ENCODE results near the gene PLA2G4B.

PLA2G4B gene

DNA sequence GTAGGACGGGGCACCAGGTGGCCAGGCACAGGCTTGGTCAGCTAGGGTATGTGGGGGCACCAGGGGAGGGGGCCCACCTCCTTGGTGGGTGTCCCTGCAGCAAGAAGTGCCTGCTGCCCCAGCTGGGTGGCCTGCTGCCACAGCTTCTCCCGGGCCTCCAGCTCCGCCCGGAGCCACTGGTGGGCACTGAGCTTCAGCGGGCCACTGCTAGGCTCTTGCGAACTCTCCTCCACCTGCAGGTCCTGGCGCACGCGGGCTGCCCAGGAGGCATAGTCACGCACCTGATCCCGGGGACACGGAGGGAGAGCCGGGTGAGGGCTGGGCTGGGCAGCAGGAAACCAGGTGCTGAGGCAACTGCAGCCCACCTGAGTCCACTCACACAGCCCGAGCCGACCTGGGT, 29.7 kb downstream of the PLA2G4B start:
- peaks cover 6% of the 10 kb centered on the region for H3K27me3 ChIP-seq (ENCODE audit: control insufficient read depth, insufficient read depth, low read length)
- peaks cover 16% of the 10 kb centered on the region for H3K4me1 ChIP-seq (ENCODE audit: control insufficient read depth, insufficient read depth, low read length)
- no peak overlapping the region for H3K4me2 ChIP-seq (ENCODE audit: low read length)
- no peaks in the 10 kb centered on the region for H3K36me3 ChIP-seq (ENCODE audit: insufficient read depth, low read length)
- H3K9me3 ChIP-seq (replicated peaks; ENCODE audit: low read length) = no peaks in the 10 kb centered on the region
- no peak overlapping the region for H3K9ac ChIP-seq (ENCODE audit: low read depth, low read length)
- no peak overlapping the region for H3K4me3 ChIP-seq (ENCODE audit: low read length)

DNA sequence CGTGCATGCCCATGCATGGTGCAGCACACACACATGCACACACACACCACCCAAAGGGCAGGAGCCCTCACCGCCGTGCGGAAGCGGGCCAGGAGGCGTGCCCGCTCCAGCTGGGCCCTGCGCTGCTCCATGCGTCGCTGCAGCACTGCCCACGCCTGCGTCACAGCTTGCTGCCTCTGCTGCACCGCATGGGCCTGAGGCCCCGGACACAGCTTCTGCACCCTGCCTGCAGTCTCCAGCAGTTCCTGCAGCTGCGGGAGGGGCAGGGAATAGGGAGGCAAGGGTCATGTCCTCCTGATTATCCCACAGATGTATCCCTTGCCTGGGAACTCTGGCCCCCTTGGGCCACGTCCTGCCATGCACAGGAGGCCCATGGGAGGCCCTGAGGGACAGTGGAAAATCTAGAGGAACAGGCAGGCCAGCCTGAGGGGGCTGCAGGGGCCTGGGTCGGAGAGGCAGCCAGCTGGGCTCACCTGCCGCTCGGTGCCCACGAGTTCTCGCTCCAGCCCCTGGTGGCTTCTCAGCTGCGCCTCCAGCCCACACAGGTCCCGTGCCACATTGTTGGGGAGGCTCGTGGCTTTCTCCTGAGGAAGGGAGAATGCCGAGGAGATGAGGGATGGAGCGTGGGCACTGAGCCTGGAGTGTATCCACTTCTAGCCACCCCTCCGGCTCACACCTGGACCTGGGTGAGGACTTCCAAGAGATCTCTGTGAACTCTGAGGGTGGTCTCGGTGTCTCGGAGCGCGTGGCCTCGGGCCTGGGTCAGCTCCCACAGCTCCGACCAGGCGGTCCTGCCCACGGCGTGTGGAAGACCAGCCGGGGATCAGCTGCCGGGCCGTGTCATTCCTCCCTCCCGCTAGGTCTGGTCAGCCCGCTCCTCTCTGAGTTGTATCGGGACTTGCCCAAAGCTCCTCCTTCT, 31.4 kb downstream of the PLA2G4B start:
- H3K9ac ChIP-seq (ENCODE audit: low read depth, low read length) = no peak overlapping the region
- peak overlapping the region; percentile 16 for H3K4me2 ChIP-seq (ENCODE audit: low read length)

DNA sequence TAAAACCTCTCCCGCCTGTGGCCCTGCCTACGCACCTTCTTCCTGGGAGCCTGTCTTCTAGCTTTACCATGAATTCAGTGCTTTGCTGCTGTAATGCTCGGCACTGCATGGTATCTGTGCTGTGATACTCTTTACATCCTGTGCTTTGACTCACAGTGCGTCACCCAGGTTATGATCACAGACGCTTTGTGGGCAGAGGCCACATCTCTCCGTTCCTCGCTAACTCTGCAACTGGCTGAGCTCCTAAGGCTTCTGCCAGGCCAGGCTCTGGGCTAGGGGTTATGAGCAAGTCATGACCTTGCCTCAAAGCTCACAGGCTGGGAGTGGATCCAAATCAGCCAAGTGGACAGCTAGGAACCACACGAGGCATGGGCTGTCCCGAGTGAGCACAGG, 32.0 kb downstream of the PLA2G4B start:
- Histone ChIP-seq H3K27me3 (ENCODE audit: control insufficient read depth, insufficient read depth, low read length) (no peaks in the 10 kb centered on the region), H3K4me3 (ENCODE audit: low read length) (no peak overlapping the region), H3K9ac (ENCODE audit: low read depth, low read length) (no peak overlapping the region), H3K4me2 (ENCODE audit: low read length) (peak overlapping the region; percentile 16), H3K9me3 (replicated peaks; ENCODE audit: low read length) (no peaks in the 10 kb centered on the region), H3K36me3 (ENCODE audit: insufficient read depth, low read length) (no peaks in the 10 kb centered on the region), H3K4me1 (ENCODE audit: control insufficient read depth, insufficient read depth, low read length) (peaks cover 16% of the 10 kb centered on the region)

More for the DNA sequence above, 31.4 kb downstream of the PLA2G4B start:
- no peaks in the 10 kb centered on the region for H3K36me3 ChIP-seq (ENCODE audit: insufficient read depth, low read length)
- H3K4me1 ChIP-seq (ENCODE audit: control insufficient read depth, insufficient read depth, low read length) = peaks cover 16% of the 10 kb centered on the region
- H3K4me3 ChIP-seq (ENCODE audit: low read length) = no peak overlapping the region
- H3K27me3 ChIP-seq (ENCODE audit: control insufficient read depth, insufficient read depth, low read length) = no peaks in the 10 kb centered on the region
- no peaks in the 10 kb centered on the region for H3K9me3 ChIP-seq (replicated peaks; ENCODE audit: low read length)

DNA sequence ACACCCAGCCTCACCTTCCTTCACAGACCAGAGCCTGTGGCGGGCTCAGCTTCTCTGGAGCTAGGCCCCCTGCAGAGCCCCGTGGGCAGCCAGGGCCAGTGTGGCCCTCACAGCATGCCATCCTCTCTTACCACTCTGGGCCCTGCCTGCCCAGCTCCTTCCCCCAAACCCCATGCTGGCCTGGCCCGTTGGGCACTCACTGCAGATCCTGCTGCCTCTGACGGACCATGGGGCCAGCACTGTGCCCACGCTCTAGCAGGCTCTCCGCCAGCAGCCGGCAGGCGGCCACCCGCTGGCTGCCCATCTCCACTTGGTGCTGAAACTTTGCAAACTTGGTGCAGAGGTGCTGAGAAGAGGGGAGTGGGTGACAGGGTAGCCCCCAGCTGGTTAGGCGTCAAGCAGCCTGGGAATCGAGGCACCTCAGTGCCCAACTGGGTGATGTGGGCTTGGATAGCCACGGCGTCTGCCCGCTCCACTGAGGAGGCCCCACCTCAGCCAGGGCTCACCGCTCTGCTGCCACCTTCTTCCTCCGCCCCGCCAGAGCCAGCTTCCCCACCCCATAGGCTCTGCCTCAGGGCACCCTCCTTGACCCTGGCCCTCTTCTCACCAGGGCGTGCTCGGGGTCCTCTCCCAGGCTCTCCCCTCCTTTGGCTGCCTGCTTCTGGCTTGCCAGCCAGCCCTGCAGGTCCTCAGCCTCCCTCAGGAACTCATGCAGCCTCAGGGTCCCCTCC, 32.7 kb downstream of the PLA2G4B start:
- peaks cover 16% of the 10 kb centered on the region for H3K4me1 ChIP-seq (ENCODE audit: control insufficient read depth, insufficient read depth, low read length)
- H3K9ac ChIP-seq (ENCODE audit: low read depth, low read length) = no peak overlapping the region
- no peaks in the 10 kb centered on the region for H3K27me3 ChIP-seq (ENCODE audit: control insufficient read depth, insufficient read depth, low read length)

DNA sequence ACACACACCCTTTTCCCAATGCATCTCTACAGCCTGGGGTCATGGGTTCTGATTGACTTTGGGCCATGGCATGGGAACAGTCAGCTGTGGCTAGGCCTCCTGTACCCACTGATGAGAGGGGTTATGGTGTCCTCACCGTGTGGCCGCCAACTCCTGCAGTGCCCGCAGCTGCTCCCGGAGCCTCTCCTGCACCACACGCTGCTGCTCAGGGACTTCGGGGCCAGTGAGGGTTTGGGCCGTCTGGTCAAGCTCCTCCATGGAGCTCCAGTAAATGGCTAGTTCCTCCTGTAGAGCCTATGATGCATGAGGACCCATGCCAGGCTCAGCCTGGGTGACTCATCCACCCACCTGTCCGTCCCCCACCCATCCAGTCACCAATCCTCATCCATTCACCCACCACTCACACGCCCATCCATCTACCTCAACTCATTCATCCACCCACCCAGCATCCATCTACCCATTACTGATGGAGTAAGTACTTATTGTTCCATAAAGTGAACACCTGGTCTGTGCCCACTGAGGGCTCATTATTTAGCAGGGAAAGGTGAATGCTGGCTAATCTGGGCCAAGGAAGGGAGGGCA, 33.6 kb downstream of the PLA2G4B start:
- no peaks in the 10 kb centered on the region for H3K36me3 ChIP-seq (ENCODE audit: insufficient read depth, low read length)
- H3K4me2 ChIP-seq (ENCODE audit: low read length) = no peak overlapping the region
- H3K9ac ChIP-seq (ENCODE audit: low read depth, low read length) = no peak overlapping the region
- no peaks in the 10 kb centered on the region for H3K9me3 ChIP-seq (replicated peaks; ENCODE audit: low read length)
- no peak overlapping the region for H3K4me3 ChIP-seq (ENCODE audit: low read length)
- no peaks in the 10 kb centered on the region for H3K27me3 ChIP-seq (ENCODE audit: control insufficient read depth, insufficient read depth, low read length)
- H3K4me1 ChIP-seq (ENCODE audit: control insufficient read depth, insufficient read depth, low read length) = peaks cover 16% of the 10 kb centered on the region

More for the DNA sequence above, 32.7 kb downstream of the PLA2G4B start:
- Histone ChIP-seq H3K36me3 (ENCODE audit: insufficient read depth, low read length) (no peaks in the 10 kb centered on the region), H3K4me2 (ENCODE audit: low read length) (peak overlapping the region; percentile 16), H3K4me3 (ENCODE audit: low read length) (no peak overlapping the region), H3K9me3 (replicated peaks; ENCODE audit: low read length) (no peaks in the 10 kb centered on the region)

DNA sequence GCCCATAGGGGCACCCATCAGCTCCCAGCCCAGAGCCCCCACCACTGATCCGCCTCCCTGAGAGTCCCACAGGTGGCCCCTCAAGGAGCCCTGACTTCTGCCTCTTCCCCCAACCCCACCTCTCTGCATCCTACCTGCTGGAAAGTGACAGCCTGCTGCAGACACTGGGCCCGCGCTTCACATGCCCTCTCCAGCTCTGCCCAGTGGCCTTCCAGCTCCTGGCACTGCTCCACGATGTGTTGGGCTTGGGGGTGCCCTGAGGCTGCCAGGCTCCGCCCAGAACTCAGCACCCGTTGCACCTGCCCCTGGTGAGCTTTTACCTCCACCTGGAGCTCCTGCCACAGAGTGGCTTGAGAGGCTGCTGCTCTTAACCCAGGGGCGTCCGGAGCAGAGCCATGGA, 35.1 kb downstream of the PLA2G4B start:
- no peak overlapping the region for H3K4me2 ChIP-seq (ENCODE audit: low read length)
- H3K27me3 ChIP-seq (ENCODE audit: control insufficient read depth, insufficient read depth, low read length) = no peaks in the 10 kb centered on the region
- no peaks in the 10 kb centered on the region for H3K36me3 ChIP-seq (ENCODE audit: insufficient read depth, low read length)
- H3K4me3 ChIP-seq (ENCODE audit: low read length) = no peak overlapping the region
- H3K4me1 ChIP-seq (ENCODE audit: control insufficient read depth, insufficient read depth, low read length) = peaks cover 16% of the 10 kb centered on the region
- H3K9ac ChIP-seq (ENCODE audit: low read depth, low read length) = no peak overlapping the region
- H3K9me3 ChIP-seq (replicated peaks; ENCODE audit: low read length) = no peaks in the 10 kb centered on the region

DNA sequence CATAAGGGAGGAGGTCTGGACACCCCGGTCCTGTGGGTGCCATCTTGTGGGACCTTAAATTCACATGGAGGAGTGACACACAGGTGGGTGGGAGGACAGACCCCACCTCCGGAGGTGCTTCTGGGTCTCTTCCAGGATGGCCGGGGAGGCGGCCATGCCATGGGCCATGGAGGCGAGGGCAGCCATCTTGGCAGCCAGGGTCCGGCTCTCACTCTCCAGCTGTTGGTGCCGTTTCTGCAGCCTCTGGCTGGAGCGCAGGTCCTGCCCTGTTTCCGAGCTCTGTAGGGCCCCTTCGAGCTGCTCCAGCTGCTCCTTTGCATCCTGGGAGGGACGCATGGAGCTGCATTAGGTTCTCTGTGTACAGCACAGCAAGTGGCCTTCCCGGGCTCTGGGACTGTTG, 36.1 kb downstream of the PLA2G4B start:
- no peak overlapping the region for H3K4me3 ChIP-seq (ENCODE audit: low read length)
- no peak overlapping the region for H3K4me2 ChIP-seq (ENCODE audit: low read length)
- H3K4me1 ChIP-seq (ENCODE audit: control insufficient read depth, insufficient read depth, low read length) = peaks cover 16% of the 10 kb centered on the region
- no peaks in the 10 kb centered on the region for H3K36me3 ChIP-seq (ENCODE audit: insufficient read depth, low read length)
- H3K9ac ChIP-seq (ENCODE audit: low read depth, low read length) = no peak overlapping the region
- H3K27me3 ChIP-seq (ENCODE audit: control insufficient read depth, insufficient read depth, low read length) = peaks cover 3% of the 10 kb centered on the region
- H3K9me3 ChIP-seq (replicated peaks; ENCODE audit: low read length) = no peaks in the 10 kb centered on the region

DNA sequence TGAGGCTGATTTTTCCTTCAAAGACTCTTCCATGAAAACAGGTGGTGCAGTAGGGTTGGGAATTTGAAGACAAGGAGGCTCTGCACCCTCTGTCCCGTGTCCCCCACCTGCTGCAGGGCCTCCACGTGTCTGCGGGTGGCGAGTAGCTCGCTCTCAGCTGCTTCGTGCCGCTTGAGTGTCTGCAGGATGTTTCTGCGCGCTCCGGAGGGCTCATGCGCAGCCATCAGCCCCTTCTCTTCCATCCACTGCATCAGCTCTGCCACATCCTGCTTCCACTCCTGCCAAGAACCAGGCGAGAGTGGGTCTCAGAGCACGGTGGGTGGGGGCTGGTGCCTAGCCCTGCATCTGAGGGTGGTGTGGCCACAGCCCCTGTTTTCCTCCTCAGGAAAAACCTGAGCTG, 37.4 kb downstream of the PLA2G4B start:
- Histone ChIP-seq H3K27me3 (ENCODE audit: control insufficient read depth, insufficient read depth, low read length) (peaks cover 7% of the 10 kb centered on the region), H3K4me1 (ENCODE audit: control insufficient read depth, insufficient read depth, low read length) (peaks cover 5% of the 10 kb centered on the region), H3K4me2 (ENCODE audit: low read length) (no peak overlapping the region), H3K9ac (ENCODE audit: low read depth, low read length) (no peak overlapping the region), H3K36me3 (ENCODE audit: insufficient read depth, low read length) (no peaks in the 10 kb centered on the region), H3K4me3 (ENCODE audit: low read length) (no peak overlapping the region), H3K9me3 (replicated peaks; ENCODE audit: low read length) (no peaks in the 10 kb centered on the region)

DNA sequence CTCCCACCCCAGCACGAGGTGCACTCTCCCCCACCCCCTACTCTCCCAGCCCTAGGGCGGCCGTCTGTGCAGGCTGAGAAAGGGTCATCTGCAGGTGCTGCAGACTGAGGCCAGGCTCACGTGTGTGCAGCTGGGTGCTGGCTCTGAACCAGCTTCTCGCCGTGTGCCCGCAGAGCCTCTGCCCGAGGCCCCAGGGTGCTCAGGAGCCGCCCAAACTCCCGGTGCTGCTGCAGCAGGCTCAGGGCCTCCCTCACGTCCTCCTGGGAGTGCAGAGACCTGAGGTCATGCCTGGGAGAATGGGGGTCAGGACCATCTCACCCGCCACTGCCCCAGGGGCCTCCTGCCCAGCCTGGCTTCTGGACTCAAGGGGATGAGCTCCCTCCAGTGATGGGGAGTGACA, 38.0 kb downstream of the PLA2G4B start:
- H3K4me2 ChIP-seq (ENCODE audit: low read length) = no peak overlapping the region
- H3K27me3 ChIP-seq (ENCODE audit: control insufficient read depth, insufficient read depth, low read length) = peaks cover 13% of the 10 kb centered on the region
- H3K36me3 ChIP-seq (ENCODE audit: insufficient read depth, low read length) = no peaks in the 10 kb centered on the region
- H3K9me3 ChIP-seq (replicated peaks; ENCODE audit: low read length) = no peaks in the 10 kb centered on the region
- peaks cover 5% of the 10 kb centered on the region for H3K4me1 ChIP-seq (ENCODE audit: control insufficient read depth, insufficient read depth, low read length)
- no peak overlapping the region for H3K9ac ChIP-seq (ENCODE audit: low read depth, low read length)
- no peak overlapping the region for H3K4me3 ChIP-seq (ENCODE audit: low read length)

DNA sequence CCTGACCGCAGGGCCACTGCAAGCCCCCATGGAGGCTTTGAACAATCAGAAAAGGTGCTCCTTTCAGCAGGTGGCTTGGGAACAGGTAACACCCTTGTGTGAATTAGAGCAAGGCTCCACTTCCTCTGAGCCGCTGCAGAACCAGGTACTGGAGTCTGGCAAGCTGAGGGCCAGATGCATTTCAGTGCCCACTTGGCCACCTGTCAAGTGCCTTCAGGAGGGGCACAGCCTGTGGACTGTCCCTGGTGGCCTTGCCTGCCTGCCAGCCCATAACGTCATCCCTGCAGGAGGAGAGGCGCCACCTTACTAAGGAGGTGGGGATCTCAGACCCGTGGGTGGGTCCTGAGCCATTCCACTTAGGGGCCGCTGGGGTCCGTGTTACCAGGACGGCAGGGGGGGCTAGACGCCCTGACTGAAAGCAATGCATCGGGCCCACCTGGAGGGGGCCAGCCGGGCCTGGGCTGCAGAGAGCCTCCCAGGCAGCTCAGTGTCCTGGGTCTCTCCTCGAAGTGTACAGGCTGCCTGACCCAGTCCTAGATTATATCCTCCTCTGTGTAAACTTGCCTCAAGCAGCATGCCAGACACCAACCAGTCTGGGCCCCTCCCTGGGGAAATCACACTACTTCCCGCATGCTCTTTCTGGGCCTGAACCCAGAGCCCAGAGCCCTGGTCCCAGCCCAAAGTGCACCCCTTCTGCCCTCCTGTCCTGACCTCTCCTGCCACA, 39.1 kb downstream of the PLA2G4B start:
- Histone ChIP-seq H3K4me3 (ENCODE audit: low read length) (no peak overlapping the region), H3K9me3 (replicated peaks; ENCODE audit: low read length) (no peaks in the 10 kb centered on the region), H3K4me2 (ENCODE audit: low read length) (no peak overlapping the region), H3K27me3 (ENCODE audit: control insufficient read depth, insufficient read depth, low read length) (peaks cover 17% of the 10 kb centered on the region), H3K9ac (ENCODE audit: low read depth, low read length) (no peak overlapping the region), H3K4me1 (ENCODE audit: control insufficient read depth, insufficient read depth, low read length) (peaks cover 8% of the 10 kb centered on the region), H3K36me3 (ENCODE audit: insufficient read depth, low read length) (no peaks in the 10 kb centered on the region)

DNA sequence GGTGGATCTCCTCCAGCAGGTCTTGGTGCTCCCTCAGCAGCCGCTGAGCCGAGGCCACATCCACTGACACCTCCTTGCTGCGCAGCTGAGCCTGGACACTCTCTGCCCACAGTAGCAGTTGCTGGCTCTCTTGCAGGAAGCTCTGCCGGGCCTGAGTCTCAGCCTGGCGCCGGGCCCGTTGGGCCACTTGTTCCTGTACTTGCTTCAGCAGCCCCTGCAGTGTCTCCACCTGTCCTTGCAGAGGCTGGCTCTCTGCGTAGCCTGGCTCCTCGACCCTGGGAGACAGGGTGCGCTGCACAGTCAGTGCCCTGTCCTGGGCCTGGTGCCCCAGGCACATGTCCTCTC, 39.7 kb downstream of the PLA2G4B start:
- Histone ChIP-seq H3K36me3 (ENCODE audit: insufficient read depth, low read length) (no peaks in the 10 kb centered on the region), H3K9me3 (replicated peaks; ENCODE audit: low read length) (no peaks in the 10 kb centered on the region), H3K4me3 (ENCODE audit: low read length) (no peak overlapping the region), H3K4me2 (ENCODE audit: low read length) (no peak overlapping the region), H3K27me3 (ENCODE audit: control insufficient read depth, insufficient read depth, low read length) (peaks cover 17% of the 10 kb centered on the region), H3K4me1 (ENCODE audit: control insufficient read depth, insufficient read depth, low read length) (peaks cover 8% of the 10 kb centered on the region), H3K9ac (ENCODE audit: low read depth, low read length) (no peak overlapping the region)
